TTC549 (cell line): ENCODE measurements around the gene SRGAP3.

Experiments
- FAIRE-seq: peaks from 2 replicates; lab custom pipeline; 2012; peaks lifted over from hg19 to GRCh38; lab: Jason Lieb, UNC

The SRGAP3 gene

GRCh38 chr3:9169956-9170850 lies 79.2 kb downstream of the SRGAP3 start:
- FAIRE-seq: no peak

DNA sequence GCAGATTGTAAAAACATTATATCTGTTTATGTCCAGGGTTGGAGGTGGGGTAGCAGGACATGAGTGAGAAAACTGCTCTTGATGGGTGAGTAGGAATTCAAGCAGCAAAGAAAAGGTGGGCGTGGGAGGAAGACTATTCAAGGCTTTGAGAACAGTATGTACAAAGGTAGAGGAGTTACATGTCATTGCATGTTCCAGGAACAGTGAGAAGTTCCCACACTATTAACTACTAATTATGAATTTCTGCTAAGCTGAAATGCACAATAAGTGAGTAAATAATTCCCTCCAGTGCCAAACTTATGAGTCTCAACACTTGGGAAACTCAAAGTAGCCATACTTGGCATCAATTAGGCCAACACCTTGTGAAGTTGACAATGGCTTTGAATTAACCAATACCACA lies 80.1 kb downstream of the SRGAP3 start:
- FAIRE-seq: no peak

DNA sequence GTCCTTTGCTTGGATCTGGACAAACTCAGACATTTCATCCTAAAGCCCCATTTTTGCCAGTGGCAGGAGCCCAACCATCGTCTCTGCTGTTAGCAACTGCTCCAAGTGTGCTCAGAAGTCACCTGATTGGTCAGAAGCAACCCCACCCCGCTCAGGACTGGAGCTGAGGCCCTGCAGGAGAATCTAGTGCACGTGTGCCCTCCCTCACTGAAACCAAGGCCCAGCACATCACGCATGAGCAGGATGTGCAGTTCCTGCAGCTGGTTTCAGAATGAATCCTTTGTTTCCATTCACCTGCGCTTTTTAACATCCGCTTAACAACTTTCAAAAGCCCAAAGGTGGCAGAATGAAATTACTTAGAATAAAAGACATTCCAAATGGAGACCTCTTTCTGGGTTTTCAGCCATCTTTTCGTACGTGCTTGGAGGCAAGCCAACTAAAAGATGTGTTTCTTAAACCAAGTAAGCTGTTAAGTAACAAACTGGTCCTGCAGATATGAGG lies 81.2 kb downstream of the SRGAP3 start:
- FAIRE-seq: no peak

DNA sequence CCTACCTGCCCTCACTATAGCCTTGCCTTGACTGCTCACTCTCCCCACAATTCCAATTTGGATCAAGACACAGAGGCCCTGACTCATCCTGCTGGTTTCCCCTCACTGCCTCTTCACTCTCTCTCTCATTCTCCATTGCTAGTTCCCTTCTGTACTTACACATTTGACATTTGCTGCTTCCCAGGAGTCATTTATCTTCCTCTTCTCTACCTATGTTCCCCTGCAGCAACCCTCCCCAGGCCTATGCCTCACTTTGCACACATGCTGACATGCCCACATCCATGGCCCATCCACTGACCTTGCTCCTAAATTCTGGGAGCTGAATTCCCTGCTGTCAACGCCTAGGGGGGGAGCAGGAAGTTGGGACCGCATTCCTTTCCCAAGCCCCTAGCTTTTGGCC lies 82.2 kb downstream of the SRGAP3 start:
- FAIRE-seq: no peak

DNA sequence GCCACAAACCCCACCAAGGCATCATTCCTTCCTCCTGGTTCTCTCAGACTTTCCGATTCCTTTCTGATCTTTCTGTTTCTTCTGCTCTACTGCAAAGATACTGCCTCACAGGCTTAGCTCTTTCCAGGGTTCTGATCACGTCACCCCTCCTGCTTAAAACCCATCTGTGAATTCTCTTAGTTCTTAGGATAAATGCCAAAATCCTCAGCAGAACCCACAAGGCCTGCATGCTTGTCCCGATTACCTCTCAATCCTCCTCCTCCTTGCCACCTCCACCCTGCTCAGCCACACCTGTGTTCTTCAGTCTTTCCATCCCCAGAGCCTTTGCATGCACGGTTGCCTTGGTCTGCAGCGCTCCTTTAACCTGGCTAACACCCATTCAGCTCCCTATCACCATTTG lies 84.0 kb downstream of the SRGAP3 start:
- FAIRE-seq: no peak

DNA sequence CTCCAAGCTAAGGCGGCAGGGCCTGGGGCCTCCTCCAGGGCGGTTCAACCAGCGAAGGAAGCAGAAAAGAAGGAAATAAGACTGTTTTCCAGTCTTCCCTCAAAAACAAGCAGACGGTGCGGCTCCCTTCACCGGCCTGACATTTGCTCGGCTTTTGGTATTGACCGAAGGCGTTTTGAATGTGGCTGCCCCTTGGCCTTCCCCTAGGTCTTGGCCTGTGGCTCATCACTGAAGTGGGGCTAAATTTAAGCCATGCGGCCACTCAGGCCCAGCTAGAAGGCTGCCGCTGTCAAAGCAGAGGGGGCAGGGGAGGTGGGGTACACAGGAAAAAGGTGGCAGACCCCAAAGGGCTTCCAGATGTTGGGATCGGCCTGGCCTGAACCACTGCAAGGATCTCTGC lies 86.2 kb downstream of the SRGAP3 start:
- no peak for FAIRE-seq

DNA sequence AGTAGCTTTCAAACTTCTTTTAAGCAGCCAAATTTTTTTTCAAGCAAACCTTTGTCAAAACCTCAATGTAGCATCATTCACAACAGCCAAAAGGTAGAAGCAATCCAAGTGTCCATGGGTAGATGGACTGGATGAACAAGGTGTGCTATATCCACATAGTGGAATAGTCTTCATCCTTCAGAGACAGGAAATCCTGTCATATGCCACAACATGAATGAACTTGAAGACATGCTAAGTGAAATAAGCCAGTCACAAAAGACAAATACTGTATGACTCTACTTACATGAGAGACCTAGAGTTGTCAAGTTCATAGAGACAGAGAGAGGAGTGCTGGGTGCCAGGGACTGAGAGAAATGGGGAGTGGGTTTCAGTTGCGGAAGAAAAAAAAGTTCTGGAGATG lies 87.6 kb downstream of the SRGAP3 start:
- FAIRE-seq: no peak

- no peak for FAIRE-seq
Measured at GRCh38 chr3:9161298-9161697, 88.1 kb downstream of the SRGAP3 start.

DNA sequence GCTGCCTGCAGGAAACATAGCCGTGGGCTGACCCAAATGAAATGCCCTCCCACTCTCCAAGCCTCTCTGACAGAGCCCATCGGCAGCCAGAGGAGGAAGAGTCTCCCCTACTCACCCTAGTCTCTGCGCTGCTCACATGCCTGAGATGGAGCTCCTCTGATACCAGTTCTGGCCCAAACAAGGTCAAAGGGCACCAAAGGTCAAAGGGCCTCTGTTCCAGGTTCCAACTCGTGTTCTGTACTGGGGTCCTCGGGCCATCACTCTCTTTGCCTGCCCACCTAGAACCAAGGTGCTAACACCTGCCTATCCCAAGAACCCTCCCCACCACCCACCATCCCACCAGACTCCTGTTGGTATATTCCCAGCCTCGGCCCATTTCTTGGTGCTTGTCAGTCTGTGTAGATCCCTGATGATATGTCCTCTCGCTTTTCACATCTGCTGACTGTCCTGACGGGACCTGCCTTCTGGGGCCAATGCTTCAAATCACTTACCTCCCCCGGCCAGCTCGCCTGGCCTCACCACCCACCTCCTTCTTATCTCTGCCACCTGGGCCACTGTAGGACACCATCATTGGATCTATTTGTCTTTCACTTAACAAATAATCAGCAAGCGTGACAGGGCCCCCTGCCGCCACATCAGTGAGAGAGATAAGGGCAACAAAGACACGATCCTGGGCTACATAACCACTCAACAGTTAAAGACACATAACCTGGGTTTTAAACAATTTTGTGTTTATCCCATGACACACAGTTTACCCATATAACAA lies 90.4 kb downstream of the SRGAP3 start:
- FAIRE-seq: no peak

DNA sequence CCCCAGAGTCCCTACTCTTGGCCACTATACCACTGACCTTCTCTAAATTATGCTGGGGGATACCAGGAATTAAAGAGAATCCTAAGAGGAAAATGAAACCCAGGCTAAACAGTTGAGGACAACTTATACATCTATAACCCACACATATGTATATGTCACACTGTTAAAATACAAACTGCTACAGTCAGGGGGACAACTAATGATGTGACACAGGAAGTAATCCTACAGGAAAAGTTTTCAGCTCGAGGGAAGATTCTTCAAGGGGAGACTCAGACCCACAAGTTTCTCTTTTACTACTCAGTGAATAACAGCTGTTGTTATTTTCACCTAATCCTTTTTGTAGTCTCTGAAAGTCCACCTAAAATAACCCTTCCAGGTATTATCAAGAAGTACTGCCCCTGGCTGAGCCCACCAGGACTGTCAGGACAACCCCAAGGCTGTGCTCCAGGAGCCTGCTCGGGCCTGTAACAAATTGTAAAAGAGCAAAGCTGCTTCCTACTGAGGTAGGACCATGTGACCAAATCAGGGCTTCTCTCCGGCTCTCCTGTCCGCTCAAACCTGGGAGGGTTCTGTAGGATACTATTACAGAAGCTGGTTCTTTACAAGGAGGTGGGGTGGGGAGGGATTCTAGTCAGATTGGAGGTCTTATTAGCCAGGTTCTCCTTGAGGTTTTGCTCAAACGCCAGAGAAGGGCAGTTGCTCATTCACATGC lies 91.6 kb downstream of the SRGAP3 start:
- FAIRE-seq: no peak

GRCh38 chr3:9156604-9157003 lies 92.8 kb downstream of the SRGAP3 start:
- no peak for FAIRE-seq

DNA sequence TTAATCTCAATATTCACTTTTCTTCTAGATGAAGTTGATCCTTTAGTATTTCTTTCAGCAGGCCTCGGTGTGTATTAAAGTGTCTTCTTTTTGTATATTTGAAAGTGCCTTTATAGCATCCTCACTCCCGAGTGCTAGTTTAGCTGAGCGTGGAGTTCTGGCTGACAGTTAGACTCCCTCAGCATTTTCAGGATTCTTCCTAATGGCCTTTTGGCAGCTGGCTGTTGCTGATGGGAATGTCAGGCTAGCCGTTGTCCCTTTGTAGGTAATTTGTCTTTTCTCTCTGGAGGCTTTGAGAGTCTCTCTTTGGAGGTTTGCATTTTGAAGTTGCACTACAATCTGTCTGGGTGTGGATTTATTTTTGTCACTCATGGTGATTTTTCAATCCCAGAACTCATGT lies 94.4 kb downstream of the SRGAP3 start:
- no peak for FAIRE-seq

- FAIRE-seq: no peak
Measured at GRCh38 chr3:9153904-9154619, 95.4 kb downstream of the SRGAP3 start.

- no peak for FAIRE-seq
Measured at GRCh38 chr3:9151240-9151639, 98.2 kb downstream of the SRGAP3 start.

GRCh38 chr3:9149566-9149965 lies 99.9 kb downstream of the SRGAP3 start:
- no peak for FAIRE-seq

DNA sequence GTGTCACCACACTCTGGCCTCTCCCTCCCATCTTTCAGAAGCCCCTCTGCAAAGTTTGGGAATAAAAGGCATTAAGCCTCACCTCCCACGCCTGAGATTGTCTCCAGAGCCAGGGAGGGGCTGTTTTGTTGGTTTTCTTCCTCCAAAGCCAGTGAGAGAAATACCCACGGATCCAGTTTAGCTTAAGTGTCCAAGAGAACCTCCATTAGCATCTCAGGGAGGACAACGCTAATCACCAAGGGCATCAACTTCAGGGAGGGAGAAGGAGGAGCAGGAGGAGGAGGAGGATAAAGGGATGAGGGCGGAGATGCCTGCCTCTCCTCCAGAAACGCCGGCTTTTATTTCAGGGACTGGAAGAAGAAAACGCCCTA lies 101.6 kb downstream of the SRGAP3 start:
- FAIRE-seq: no peak

- FAIRE-seq: no peak
Measured at GRCh38 chr3:9147215-9147895, 102.1 kb downstream of the SRGAP3 start.

GRCh38 chr3:9146367-9147071 lies 102.9 kb downstream of the SRGAP3 start:
- no peak for FAIRE-seq

- FAIRE-seq: no peak
Measured at GRCh38 chr3:9143184-9143583, 106.3 kb downstream of the SRGAP3 start.

- FAIRE-seq: no peak
Measured at GRCh38 chr3:9142362-9142761, 107.1 kb downstream of the SRGAP3 start.

- FAIRE-seq: no peak
Measured at GRCh38 chr3:9141928-9142289, 107.5 kb downstream of the SRGAP3 start.
